Germinal center (tissue), 1 donor: ENCODE data around the gene MFN2.
A peak's percentile ranks its signal among the peaks of the same experiment; 100 is the strongest.
"Not testable (repeated sequence)": the region's sequence is repeated elsewhere in the genome, so short reads cannot be mapped to it uniquely, and the experiment has no call there.

Experiments
- DNase-seq: peaks from one replicate; pipeline ENCODE4 v3.0.0; 2012; ENCODE audit warnings: mixed read lengths, low spot score

Gene MFN2

DNA sequence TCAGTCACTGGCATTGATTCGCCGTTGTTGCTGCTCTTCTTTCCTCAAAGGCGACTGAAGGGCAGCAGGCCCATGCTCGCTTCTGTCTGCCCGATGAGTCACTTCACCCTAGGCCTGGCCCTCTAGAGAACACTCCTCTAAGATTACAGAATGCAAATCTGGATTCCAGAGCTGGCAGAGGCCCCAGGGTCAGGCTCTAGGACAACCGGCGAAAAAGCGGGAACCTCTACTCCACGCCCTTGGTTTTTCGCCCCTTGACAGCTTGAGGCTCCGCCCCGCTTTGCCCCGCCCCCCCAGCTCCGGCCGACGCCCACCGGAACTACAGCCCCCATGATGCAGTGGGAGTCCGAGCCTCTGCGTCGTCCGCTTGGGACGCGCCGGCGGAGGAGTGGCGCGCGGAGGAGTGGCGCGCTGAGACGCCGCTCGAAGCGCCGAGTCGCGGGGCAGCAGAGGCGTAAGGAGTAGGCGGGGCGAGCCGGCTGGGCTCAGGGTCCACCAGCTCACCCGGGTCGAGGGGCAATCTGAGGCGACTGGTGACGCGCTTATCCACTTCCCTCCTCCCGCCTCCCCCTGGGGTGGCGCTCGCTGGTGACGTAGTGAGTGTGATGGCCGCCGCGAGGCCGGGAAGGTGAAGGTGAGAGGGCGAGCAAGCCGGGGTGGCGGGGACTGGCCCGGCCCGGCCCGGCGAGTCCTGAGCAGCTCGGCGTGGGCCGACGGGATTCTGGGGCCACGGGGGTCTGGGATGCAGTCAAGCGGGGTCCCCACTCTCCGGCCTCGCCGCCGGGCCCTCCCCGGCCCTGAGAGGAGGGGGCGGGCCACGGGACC lies at the start of gene MFN2:
Gene MFN2, plus strand, starts transcription at position 594 of the 825 bp plus-strand sequence. CDS start 8,725 bp downstream, outside the sequence.
- peak; percentile 95 for DNase-seq

DNA sequence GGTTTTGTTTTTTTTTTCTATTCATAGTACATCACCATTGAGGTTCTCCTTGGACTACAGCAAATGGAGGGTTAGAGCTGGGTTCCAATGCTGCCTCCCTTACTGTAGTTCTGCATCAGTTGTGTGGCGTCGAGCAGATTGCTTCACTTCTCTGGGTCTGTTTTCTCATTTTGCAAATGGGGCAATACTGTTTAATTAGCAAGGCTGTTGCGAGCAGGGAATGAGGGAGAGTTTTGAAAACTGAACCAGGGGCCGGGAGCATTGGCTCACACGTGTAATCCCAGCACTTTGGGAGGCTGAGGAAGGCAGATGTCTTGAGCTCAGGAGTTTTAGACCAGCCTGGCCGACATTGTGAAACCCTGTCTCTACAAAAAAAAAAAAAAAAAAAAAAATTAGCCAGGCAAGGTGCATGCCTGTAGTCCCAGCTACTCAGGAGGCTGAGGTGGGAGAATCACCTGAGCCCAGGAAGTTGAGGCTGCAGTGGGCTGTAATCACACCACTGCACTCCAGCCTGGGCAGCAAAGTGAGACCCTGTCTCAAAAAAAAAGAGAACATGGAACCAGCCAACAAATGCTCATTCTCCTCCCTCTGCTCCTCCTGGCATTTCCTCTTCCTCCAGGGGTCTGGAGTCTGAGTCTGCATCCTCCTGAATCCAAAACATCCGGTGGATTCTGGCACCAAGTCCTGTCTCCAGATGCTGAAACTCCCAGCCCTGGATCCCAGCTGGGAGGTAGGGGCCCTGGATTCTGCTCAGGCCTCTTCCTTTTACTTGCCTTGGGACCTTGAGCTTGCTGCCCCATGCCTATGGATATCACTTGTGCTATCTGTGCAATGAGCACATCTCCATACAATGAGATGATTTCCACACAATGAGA lies 49.4 kb upstream of the MFN2 start:
- DNase-seq = no peak

DNA sequence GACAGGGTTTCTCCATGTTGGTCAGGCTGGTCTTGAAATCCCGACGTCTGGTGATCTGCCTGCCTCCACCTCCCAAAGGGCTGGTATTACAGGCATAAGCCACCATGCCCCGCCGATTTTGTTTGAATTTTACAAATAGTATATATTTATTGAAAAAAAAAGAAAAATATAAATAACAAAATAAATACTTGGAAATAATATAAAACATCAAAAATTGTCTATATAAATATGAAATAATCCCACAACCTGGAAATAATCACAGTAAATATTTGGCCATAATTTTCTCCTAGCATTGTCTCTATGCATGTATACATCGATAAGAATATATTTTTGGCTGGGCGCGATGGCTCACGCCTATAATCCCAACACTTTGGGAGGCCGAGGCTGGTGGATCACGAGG lies 48.4 kb upstream of the MFN2 start:
- no peak for DNase-seq

DNA sequence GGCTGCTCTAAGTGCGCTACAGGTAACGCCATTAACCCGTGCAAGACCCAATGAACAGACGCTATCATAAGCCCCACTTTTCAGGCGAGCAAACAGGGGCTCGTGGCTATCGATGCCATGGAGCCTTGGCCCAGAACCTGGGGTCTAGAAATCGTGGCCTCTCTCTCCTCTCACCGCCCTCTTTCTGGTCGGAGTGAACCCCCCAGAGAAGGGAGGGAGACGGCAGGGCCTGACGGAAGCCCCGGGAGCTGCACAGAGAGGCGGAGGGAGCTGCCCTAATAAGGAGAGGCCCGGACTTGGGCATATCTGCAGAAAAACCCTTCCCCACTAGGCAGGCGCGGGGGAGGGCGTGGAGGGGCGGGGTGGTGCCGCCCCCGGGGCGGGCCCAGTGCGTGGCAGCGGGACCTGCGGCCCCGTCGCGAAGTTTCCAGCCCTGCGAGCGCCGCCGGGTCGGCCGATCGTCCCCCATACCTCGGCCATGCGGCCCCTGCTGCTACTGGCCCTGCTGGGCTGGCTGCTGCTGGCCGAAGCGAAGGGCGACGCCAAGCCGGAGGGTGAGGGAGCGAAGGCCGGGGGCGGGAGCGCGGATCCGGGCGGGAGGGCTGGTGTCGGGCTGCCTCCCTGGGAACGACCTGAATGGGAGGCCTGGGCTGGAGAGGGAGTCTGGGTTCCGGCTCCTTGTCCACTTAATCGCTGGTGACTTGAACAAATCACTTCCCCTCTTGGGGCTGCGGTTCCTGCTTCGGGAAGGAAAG lies 45.8 kb upstream of the MFN2 start, which contains the start of gene PLOD1:
Gene PLOD1, plus strand, starts transcription at position 416 of the 755 bp plus-strand sequence. Its CDS starts 63 bp downstream, at position 479.
- peak; percentile 92 for DNase-seq

DNA sequence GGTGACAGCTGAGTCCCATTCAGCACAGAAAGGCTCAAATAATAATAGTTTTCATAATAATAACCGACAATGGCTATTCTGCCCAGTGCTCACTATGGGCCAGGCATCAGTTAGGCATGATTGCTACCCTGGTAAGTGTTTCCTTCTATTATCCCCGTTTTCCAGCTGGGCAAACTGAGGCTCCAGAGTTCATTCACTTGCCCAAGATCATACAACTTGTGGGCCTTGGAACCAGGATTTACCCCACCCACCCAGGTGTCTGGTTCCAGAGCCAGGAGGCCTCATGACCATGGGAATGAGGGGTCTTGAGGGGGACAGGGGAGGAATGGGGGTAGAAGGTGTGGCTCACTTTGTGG lies 45.2 kb upstream of the MFN2 start:
- no peak for DNase-seq

DNA sequence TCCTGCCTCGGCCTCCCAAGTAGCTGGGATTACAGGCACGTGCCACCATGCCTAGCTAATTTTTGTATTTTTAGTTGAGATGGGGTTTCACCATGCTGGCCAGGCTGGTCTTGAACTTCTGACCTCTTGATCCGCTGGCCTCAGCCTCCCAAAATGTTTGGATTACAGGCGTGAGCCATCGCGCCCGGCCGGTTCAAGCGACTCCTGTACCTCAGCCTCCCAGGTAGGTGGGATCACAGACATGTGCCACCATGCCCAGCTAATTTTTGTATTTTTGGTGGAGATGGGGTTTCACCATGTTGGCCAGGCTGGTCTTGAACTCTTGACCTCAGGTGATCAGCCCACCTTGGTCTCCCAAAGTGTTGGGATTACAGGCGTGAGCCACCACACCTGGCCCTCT lies 44.5 kb upstream of the MFN2 start:
- not testable (repeated sequence) for DNase-seq

DNA sequence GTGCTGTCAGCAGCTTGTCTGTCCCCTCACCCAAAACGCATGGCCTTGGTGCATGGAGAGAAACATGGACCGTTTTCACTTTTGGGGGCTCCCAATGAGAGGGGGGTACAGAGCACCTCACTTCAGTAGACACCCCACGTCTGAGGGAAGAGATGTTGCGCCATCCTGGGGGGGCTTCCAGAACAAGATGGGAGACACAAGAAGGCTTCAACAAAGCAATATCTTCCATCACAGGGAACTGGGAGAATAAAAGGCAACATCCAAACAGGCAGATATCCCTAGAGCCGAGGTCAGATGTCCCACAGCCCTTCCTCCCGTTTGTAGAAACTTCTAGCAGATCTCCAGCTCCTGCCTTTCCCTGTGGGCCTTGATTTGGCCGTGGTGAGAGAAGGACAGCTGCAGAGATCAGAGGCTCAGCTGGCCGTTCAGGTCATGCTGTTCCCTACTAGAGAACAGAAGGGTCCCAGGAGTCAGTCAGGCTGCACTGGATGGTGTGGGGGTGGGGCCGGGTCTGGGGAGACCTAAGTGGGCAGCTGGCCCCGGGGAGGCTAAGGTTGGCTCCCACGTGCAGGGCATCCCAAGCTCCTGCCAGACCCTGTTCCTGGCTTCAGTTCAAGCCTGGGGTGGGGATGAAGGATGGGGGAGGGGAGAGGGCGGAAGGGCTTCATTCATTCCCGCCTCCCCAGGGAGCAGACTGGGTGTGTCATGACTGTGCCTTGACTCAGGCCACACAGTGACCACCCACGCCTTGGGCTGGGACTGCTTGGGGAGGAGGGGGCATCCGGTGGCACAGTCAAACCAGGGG lies 41.3 kb upstream of the MFN2 start:
- no peak for DNase-seq

DNA sequence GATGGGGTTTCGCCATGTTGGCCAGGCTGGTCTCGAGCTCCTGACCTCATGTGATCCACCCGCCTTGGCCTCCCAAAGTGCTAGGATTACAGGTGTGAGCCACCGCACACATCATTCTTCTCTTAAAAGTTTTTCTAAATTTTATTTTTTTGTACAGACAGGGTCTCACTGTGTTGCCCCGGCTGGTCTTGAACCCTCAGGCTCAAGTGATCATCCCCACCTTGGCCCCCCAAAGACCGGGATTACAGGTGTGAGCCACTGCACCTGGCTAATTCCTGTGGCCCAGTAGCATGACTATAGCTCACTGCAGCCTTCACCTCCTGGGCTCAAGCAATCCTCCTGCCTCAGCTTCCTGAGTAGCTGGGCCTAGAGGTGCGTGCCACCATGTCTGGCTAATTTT lies 40.5 kb upstream of the MFN2 start:
- not testable (repeated sequence) for DNase-seq

DNA sequence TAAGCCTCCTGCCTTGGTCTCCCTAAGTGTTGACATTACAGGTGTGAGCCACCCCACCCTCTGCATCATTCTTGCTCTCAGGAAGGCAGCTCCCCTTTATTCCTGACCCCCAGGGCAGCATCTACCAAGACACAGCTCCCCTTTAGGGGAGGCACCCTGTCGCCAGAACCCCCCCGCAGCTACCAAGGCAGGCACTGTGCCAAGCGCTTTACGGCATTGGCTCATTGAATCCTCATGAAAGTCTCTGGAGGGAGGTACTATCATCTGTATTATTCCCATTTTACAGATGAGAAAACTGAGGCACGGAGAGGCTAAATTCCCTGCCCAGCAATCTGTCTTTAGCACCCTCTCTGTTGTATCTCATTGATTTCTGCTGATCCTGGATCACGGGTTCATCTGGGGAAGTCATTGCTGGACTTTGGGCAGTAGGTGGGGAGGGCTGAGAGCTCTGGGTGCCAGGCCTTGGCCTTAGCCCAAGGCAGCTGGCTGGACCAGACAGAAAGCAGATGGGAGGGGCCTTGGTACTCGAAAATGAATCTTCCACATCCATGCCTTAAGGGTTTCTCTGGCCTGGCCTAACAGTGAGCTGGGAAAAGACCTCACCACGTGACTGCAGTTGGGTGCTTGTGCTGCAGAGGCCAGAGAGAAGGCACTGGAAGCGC lies 39.9 kb upstream of the MFN2 start:
- no peak for DNase-seq

DNA sequence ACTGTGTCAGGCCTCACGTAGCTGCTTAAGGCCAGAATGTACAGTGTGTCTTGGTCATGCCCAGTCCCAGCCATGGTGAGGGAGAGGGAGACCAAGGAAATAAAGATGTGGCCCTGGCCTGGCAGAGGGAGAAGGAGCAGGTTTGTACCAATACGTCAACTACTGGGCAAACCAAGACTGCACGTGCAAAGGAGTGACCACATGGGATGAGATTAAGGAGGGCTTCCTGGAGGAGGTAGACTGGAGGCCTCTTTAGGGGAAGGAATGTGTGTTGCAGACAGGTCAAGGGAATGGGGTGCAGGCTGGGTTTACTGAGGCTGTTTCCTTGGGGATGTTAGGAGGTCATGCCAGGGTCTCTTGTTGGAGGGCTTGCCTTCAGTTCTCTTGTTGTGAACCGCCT lies 38.0 kb upstream of the MFN2 start:
- no peak for DNase-seq

DNA sequence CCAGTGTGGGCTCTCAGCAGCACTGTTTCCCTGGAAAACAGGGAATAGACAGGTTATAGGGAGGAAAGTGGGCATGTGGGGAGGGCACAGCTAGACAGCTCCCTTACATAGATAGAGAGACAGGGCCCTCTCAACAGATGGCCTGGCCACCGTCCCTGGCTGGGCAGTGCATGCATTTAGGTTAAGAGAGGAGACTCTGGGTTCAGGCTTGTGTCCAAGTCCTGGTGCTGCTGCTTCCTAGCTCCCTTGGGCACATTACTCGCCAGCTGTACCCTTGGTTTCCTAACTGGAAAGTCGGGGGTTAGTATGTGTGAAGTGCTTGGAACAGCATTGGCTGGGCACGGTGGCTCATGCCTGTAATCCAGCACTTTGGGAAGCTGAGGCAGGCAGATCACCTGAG lies 36.6 kb upstream of the MFN2 start:
- DNase-seq = no peak

DNA sequence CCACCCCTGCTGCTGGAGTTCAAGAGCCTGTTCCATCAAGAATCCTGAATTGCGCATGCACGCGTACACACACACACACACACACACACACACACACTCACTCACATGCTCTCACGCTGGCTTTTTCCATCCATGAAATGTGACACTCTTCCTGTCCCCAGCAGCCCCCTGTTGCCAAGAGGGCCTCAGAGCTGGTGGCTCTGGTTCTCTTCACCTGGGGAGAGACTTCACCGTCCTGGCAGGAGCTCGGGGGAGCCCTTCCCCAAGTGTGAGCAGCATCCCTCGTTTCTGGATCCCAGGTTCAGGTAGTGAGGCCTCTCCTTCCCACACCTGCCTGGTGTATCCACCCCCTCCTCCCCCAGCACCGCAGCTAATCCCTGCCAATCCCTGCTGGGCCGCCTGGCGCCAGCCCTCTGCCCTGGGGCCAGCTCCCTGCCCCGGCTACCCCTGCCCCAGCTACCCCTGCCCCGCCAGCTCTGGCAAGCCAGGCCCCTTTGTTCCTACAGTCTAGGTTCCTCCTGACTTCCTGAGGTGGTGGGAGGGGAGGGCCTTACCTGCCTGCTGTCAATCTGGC lies 35.8 kb upstream of the MFN2 start:
- no peak for DNase-seq

DNA sequence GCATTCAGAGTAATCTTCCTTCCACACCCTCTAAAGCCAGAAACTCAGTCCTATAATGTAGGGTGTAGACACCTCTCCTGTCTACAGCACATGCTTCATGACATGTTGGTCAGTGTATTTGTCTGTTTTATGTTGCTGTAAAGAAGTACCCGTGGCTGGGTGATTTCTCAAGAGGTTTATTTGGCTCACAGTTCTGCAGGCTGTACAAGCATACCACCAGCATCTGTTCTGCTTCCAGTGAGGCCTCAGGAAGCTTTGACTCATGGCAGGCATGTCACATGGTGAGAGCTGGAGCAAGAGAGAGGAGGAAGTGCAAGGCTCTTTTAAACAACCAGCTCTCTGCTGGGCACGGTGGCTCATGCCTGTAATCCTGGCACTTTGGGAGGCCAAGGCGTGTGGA lies 33.6 kb upstream of the MFN2 start:
- no peak for DNase-seq

DNA sequence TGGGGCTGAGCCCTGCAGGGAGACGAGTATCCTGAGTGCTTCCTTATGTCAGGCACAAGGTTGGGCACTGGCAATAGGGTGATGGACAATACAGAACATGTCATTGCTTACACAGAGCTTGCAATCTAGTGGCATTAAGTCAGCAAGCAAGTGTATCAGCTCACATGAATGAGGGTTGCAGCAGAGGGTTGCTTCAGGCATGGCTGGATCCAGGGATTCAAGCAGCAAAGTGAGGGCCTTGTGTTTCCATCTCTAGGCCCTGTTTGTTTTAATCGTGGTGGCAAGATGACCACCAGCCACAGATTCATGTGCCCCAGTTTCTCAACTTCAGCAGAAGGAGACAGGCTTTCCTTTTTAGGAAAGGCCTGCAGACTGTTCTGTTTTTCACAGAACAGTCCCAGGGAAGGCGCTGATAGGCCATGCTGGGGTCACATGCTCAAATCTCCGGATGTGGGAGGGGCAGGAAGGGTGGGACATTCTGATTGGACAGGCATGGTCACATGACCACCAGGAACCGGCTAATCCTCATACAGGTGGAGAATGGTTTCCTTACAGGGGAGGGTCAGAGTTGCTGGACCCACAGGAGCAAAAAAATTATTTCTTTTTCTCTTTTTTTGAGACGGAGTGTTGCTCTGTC lies 31.3 kb upstream of the MFN2 start:
- no peak for DNase-seq

DNA sequence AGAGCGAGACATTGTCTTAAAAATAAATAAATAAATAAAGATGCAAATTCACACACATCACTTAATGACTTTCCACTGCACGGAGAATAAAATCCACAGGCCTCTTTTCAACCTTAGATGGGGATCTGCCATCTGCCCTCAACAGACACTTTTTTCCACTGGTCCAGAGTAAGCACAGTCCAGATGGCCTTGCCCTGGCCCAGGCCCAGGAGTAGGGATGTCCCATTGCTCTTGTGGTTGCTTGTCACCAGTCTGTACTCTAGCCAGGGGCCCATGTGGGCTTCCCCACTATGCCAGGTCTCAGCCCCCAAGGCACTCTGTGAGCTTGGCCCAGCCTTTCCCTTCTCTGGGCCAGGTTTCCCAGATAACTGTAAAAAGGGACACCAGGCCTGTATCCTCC lies 28.3 kb upstream of the MFN2 start:
- DNase-seq = no peak

DNA sequence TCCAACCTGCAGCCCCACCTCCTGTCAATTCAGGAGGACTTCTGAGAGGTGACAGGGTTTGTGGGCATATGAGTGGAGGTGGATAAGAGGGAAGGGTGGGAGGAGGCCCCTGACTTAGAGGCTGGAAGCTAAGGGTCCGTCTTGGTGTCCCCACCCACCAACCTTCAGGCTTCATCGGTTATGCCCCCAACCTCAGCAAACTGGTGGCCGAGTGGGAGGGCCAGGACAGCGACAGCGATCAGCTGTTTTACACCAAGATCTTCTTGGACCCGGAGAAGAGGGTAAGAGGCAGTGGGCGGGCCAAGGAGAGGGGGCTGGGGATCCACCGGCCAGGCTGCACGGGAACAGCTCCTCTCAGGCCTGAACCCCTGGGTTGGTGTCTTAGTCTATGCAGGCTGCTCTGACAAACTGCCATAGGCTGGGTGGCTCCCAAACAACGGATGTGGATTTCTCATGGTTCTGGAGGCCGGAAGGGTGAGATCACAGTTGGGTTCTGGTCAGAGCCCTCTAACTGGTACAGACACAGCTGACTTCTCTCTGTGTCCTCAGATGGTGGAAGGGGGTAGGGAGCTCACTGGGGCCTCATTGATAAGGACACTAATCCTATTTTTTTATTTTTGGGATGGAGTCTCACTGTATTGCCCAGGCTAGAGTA lies 27.7 kb upstream of the MFN2 start:
- DNase-seq = no peak

DNA sequence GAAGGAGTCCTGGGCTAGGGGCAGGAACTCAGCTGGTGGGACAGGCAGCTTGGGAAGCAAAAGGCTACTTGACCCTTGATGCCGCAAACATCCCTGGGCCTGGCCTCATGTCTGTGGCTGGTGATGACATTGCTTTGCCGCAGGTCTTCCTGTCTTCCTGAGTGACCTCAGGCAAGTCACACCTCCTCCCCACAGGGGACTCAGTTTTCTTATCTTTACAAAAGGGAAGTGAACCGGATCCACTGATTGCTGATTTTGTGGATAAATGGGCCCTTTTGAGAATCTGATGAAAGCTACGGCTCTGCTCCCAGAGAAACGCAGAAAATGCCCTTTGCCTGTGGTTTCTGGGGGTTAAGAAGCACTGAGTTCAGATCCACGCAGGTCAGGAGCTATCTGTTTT lies 25.0 kb upstream of the MFN2 start:
- DNase-seq = no peak

DNA sequence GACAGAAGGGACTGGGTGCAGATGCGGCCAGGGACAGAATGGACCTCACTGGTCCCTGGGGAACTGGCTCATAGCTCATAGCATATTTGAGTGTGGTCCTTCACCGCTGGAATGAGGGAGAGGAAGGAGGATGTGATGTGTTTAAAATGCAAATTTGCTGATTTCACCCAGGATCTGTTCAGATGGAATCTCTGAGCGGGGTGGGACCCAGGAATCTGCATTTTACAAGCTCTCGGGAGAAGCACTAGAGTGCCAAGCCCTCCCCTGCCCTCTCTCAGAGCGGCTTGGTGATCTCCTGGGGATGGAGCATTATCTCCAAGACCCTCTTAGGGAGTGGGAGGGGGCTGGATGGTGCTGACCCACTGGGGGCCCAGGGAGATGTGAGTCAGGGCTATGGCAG lies 22.8 kb upstream of the MFN2 start:
- DNase-seq = no peak

DNA sequence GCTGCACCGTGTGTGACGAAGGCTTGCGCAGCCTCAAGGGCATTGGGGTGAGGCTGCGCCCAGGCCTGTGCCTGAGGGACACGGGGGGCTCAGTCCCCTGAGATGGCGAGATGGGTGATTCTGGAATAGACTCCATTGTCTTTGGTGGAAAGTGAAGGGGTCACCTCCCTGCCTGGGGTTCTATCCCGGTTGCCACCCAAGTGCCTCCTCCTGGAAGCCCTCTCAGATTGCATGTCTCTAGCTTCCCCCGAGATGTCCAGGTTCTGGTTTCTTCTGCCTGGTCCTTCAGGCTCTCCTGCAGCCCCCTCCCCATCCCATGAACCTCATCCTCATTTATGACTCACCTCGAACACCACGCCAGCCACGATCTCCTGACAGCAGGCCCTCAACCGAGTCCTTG lies 22.3 kb upstream of the MFN2 start:
- DNase-seq = no peak

DNA sequence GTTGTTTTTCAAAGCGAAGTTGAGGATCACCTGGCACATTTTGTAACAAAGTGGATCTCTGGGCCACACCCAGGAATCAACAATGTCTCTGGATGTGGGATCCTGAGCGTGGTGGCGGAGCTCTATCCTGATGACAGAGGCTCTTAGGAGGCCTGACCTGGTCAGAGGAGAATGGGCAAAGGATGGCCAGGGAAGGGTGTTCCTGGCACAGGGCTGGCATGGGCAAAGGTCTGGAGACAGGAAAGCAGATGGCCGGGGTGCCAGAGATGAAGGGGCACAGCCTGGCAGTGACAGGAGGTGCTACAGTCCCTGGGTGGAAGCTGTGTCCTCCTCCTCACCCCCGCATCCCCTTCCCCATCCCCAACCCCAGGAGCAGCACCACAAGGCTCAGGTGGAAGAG lies 20.0 kb upstream of the MFN2 start:
- no peak for DNase-seq
